Lung (tissue), 12 donors: ENCODE results near the gene AZIN2. TPM values are rescaled to one million over a fixed set of nuclear protein-coding genes. Genes with fewer than 3 reads are reported as not detected.
"Not testable (repeated sequence)": the region's sequence is repeated elsewhere in the genome, so short reads cannot be mapped to it uniquely, and the experiment has no call there.

Experiments
- ATAC-seq: fragments of 200-7000 bp; cut with Tn5 transposase; one replicate; pipeline ENCODE4 v1.9.1; 2020; ENCODE audit warnings: moderate number of reproducible peaks; ENCODE audit not compliant: insufficient read depth, low FRiP score
- DNase-seq, 3 donors: peaks; one replicate each; pipeline ENCODE4 v3.0.0-alpha.2; 2013 to 2017
- H3K27ac ChIP-seq, 2 donors: one replicate each; pipeline ENCODE4 v1.5.1; 2013; ENCODE audit warnings: mild to moderate bottlenecking in 2 of 2, moderate library complexity in 2 of 2, control low read depth in 1 of 2, inconsistent platforms in 1 of 2, low read depth in 1 of 2, low read length in 1 of 2
- H3K27me3 ChIP-seq, 3 donors: one replicate each; pipeline ENCODE4 v1.5.1; 2013; ENCODE audit warnings: low read length in 2 of 3; ENCODE audit not compliant: control insufficient read depth in 3 of 3, insufficient read depth in 3 of 3
- H3K36me3 ChIP-seq, 4 donors: one replicate each; pipeline ENCODE4 v1.5.1; 2013; ENCODE audit warnings: low read length in 4 of 4, mild to moderate bottlenecking in 1 of 4, moderate library complexity in 1 of 4; ENCODE audit not compliant: control insufficient read depth in 4 of 4, insufficient read depth in 4 of 4
- H3K4me1 ChIP-seq, 5 donors: one replicate each; pipeline ENCODE4 v1.5.1; 2013; ENCODE audit warnings: low read length in 5 of 5, mild to moderate bottlenecking in 2 of 5, moderate library complexity in 1 of 5; ENCODE audit not compliant: control insufficient read depth in 5 of 5, insufficient read depth in 5 of 5
- H3K4me3 ChIP-seq: one replicate; pipeline ENCODE4 v1.5.1; 2013; ENCODE audit warnings: mild to moderate bottlenecking, control low read depth, moderate library complexity
- H3K9ac ChIP-seq, 2 donors: one replicate each; pipeline ENCODE4 v1.5.1; 2013; ENCODE audit warnings: low read length in 2 of 2, control low read depth in 1 of 2; ENCODE audit not compliant: insufficient read depth in 1 of 2
- H3K9me3 ChIP-seq, 4 donors: one replicate each; pipeline ENCODE4 v1.5.1; 2013; ENCODE audit warnings: low read length in 3 of 4, mild to moderate bottlenecking in 1 of 4, moderate library complexity in 1 of 4; ENCODE audit not compliant: control insufficient read depth in 4 of 4, insufficient read depth in 3 of 4
- CTCF ChIP-seq: IDR thresholded peaks from 2 replicates; pipeline ENCODE4 v1.5.1; 2012; ENCODE audit warnings: mild to moderate bottlenecking; ENCODE audit errors: control extremely low read depth, extremely low read depth
- WGBS, 2 donors: extraction: QIAGEN DNeasy Blood & Tissue Kit; methylation state at CpG; one replicate each; pipeline ENCODE4 v1.1.7; 2013; 5-methylcytosine and 5-hydroxymethylcytosine counted together
- polyA plus RNA-seq, 2 donors: library from polyadenylated mRNA; stranded (reverse); fragments of 200-250 nt; gene quantifications; one replicate each; pipeline ENCODE4 v1.2.1, GENCODE V29; 2013
- total RNA-seq, 2 donors: library from RNA; depleted of rRNA in 1 of 2; stranded (reverse); fragments of >200 nt in 1 of 2; gene quantifications; one replicate each; pipeline ENCODE4 v1.2.1, GENCODE V29; 2014 to 2021
- donor health status: control.
- donor health status: control.
- donor health status: Bipolar disorder and iron deficiency.
- donor health status: healthy.
- donor health status: DM: yes; HTN: yes; CAD: no.

AZIN2 gene
- total and polyA plus RNA-seq, 4 donors: 1.2 to 12.8 (median 3.9) TPM

- no peak for ATAC-seq
- H3K9ac ChIP-seq: no peak overlapping the region
- 47 to 78% methylated on average over 2 of the region's 2 CpGs for WGBS, 2 donors
Measured at GRCh38 chr1:33057095-33057494, 23.9 kb upstream of the AZIN2 start.

GRCh38 chr1:33060579-33061083, 20.3 kb upstream of the AZIN2 start:
- no peaks in the 10 kb centered on the region for H3K36me3 ChIP-seq
- 82 to 84% methylated on average over 2 of the region's 2 CpGs for WGBS, 2 donors
- no peaks in the 10 kb centered on the region for H3K27me3 ChIP-seq
- H3K9ac ChIP-seq: no peak overlapping the region
- H3K9me3 ChIP-seq: peaks cover 0 to 18% (median 10%) of the 10 kb centered on the region in 4 donors
- no peak overlapping the region for H3K4me3 ChIP-seq
- H3K27ac ChIP-seq: no peak overlapping the region
- no peak for TF ChIP-seq CTCF
- peak; percentile 72 for ATAC-seq
- no peak for DNase-seq
- peaks cover 0 to 3% (median 0%) of the 10 kb centered on the region in 5 donors for H3K4me1 ChIP-seq

More at GRCh38 chr1:33057095-33057494, 23.9 kb upstream of the AZIN2 start:
- peaks cover 0 to 3% (median 0%) of the 10 kb centered on the region in 4 donors for H3K9me3 ChIP-seq
- H3K4me1 ChIP-seq: peaks cover 0 to 6% (median 4%) of the 10 kb centered on the region in 5 donors
- no peaks in the 10 kb centered on the region for H3K27me3 ChIP-seq
- no peak overlapping the region for H3K27ac ChIP-seq
- DNase-seq: no peak
- H3K36me3 ChIP-seq: no peaks in the 10 kb centered on the region
- no peak for TF ChIP-seq CTCF
- H3K4me3 ChIP-seq: no peak overlapping the region

GRCh38 chr1:33061834-33062233, 19.1 kb upstream of the AZIN2 start:
- no peak for ATAC-seq
- no peak overlapping the region for H3K9ac ChIP-seq
- H3K4me1 ChIP-seq: no peaks in the 10 kb centered on the region
- no peak for DNase-seq
- H3K27ac ChIP-seq: no peak overlapping the region
- H3K27me3 ChIP-seq: no peaks in the 10 kb centered on the region
- no peak for TF ChIP-seq CTCF
- H3K4me3 ChIP-seq: no peak overlapping the region
- peaks cover 0 to 18% (median 10%) of the 10 kb centered on the region in 4 donors for H3K9me3 ChIP-seq
- H3K36me3 ChIP-seq: no peaks in the 10 kb centered on the region

GRCh38 chr1:33064284-33064683, 16.7 kb upstream of the AZIN2 start:
- not testable (repeated sequence) for H3K4me1 ChIP-seq, ATAC-seq, H3K4me3 ChIP-seq, H3K27ac ChIP-seq, H3K36me3 ChIP-seq, DNase-seq, H3K27me3 ChIP-seq, H3K9ac ChIP-seq
- 88 to 97% methylated on average over 9 of the region's 9 CpGs for WGBS, 2 donors
- H3K9me3 ChIP-seq: peaks cover 0 to 18% (median 10%) of the 10 kb centered on the region in 4 donors
